Cardiac muscle cell (in vitro differentiated cells and primary cell): ENCODE measurements around the gene GRAMD4. TPM values are rescaled to one million over a fixed set of nuclear protein-coding genes. Genes with fewer than 3 reads are reported as not detected.

Experiments
- DNase-seq, 2 donors: peaks; one replicate each; pipeline versions ENCODE4 v3.0.0 to v3.0.0-alpha.2; 2010 to 2017; ENCODE audit warnings: low read depth in 1 of 2, low spot score in 1 of 2
- H3K27ac ChIP-seq: fragments of 200-600 bp; sonication (generic); 2 replicates; pipeline ENCODE4 v1.5.1; 2016
- H3K27me3 ChIP-seq: fragments of 200-600 bp; sonication (generic); 2 replicates; pipeline ENCODE4 v1.6.0; 2016; ENCODE audit warnings: control low read depth
- H3K36me3 ChIP-seq: fragments of 200-600 bp; sonication (generic); 2 replicates; pipeline ENCODE4 v1.5.1; 2016; ENCODE audit warnings: control low read depth
- H3K4me1 ChIP-seq: fragments of 200-600 bp; sonication (generic); 2 replicates; pipeline ENCODE4 v1.8.1; 2017; ENCODE audit warnings: low read depth, mild to moderate bottlenecking, mixed run types
- H3K4me3 ChIP-seq: fragments of 200-600 bp; sonication (generic); 2 replicates; pipeline ENCODE4 v1.5.1; 2016; ENCODE audit warnings: mild to moderate bottlenecking
- H3K9me3 ChIP-seq: fragments of 200-600 bp; sonication (generic); 2 replicates; pipeline ENCODE4 v1.5.1; 2017; ENCODE audit warnings: low read depth, mild to moderate bottlenecking, control low read depth
- CTCF ChIP-seq: IDR thresholded peaks from 2 replicates; pipeline ENCODE4 v1.5.1; 2012; ENCODE audit warnings: low read depth, mild to moderate bottlenecking, low read length
- polyA plus RNA-seq: library from polyadenylated mRNA; unstranded; fragments of >200 nt; fragmentation: Nextera tagmentation; extraction: Ambion mirVana; gene quantifications from 2 replicates; pipeline ENCODE4 v1.2.1, GENCODE V29; 2016
- total RNA-seq: library from RNA; depleted of rRNA; stranded (reverse); fragments of >200 nt; gene quantifications from 2 replicates; pipeline ENCODE4 v1.2.3, GENCODE V29; 2016

The GRAMD4 gene
- total and polyA plus RNA-seq, 2 experiments from 2014 or later, result 49.3 to 51.8 TPM

DNA sequence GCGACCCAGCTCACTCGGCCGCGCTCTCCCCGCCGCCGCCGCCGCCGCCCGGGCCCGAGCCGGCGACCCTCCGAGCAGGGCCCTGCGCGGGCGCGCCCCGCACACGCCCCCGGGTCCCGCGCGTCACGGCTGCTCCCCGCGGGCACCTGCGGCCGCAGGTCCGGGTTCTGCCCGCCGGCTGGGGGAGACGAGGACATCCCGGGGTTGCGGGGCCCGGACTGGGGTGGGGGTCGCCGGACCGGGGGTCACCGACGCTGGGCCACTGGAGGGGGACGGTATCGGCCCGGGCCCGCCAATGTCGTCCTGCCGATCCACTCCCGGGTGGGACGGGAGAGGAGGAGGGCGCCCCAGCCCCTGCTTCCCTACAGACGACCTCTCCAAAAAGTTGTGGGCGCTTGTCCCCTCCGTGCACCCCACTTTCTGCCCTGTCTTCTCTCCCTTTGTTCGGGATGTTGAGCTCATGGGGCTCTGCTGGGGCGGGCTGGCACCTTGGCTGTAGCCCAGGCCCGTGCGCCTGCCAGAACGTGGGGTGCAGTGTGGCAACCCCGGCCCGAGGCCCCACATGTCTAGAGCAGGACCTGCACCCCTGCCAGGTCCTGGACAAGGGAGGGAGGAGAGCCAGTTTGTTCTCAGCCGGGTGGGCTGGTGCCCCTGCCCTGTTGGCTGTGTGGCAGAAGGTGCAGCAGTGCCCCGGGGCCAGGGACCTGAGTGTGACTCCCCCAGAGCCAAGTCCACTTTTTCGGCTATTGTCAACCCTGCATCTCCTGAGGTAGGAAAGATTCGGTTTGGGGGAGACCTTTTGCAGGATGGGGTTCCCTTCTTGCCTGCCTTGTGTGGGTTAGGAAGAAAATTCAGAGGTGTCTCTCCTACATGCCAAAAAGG, 42.6 kb upstream of the GRAMD4 start:
- no peak for TF ChIP-seq CTCF
- no peak for DNase-seq
- H3K27ac ChIP-seq, result peak overlapping the region; percentile 12
- H3K4me3 ChIP-seq, result peak overlapping the region; percentile 77
- no peaks in the 10 kb centered on the region for H3K27me3 ChIP-seq
- H3K9me3 ChIP-seq, result no peaks in the 10 kb centered on the region
- peaks cover 39% of the 10 kb centered on the region for H3K4me1 ChIP-seq
- no peaks in the 10 kb centered on the region for H3K36me3 ChIP-seq

GRCh38 chr22:46578251-46578823, 41.8 kb upstream of the GRAMD4 start:
- Histone ChIP-seq H3K27ac (peak overlapping the region; percentile 63), H3K4me1 (peaks cover 39% of the 10 kb centered on the region), H3K27me3 (no peaks in the 10 kb centered on the region), H3K4me3 (peak overlapping the region; percentile 77), H3K36me3 (no peaks in the 10 kb centered on the region), H3K9me3 (no peaks in the 10 kb centered on the region)
- no peak for DNase-seq
- no peak for TF ChIP-seq CTCF

GRCh38 chr22:46578824-46579561, 41.2 kb upstream of the GRAMD4 start:
- H3K9me3 ChIP-seq, result no peaks in the 10 kb centered on the region
- no peaks in the 10 kb centered on the region for H3K27me3 ChIP-seq
- peaks cover 39% of the 10 kb centered on the region for H3K4me1 ChIP-seq
- peak overlapping the region; percentile 63 for H3K27ac ChIP-seq
- peak in 1 of 2 donors; percentile 55 for DNase-seq
- no peaks in the 10 kb centered on the region for H3K36me3 ChIP-seq
- no peak for TF ChIP-seq CTCF
- no peak overlapping the region for H3K4me3 ChIP-seq

DNA sequence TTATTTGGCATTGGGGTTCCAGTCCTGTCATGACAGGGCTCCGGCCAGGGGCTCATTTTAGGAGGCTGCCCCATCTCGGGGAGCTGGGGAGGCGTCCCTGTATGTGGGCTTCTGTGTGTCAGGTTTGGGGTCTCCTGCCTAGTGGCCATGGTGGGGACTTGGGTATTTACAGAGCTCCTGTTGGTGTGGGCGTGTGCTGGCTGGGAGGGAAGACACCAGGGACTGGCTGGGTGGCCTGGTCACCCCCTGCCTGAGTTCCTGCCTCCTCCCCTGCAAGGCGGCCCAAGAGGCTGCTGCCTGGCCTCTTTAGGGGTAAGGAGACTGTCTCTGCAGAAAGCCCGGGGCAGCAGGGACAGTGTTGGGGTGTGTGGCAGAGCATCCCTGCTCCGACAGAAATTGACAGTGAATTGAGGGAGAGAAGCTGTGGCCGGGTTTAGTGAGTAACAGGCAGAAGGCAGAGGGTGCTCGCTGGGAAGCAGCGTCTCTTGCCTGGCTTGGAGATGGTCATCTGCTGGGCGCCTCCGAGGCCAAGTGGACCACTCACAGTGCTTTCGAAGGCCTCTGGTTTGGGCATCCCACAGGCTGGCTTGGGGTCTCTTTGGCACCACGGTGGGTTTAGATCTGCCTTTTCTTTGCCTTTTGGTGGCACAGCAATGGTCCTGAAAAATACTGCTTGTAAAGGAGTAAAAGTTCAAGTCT, 40.3 kb upstream of the GRAMD4 start:
- no peaks in the 10 kb centered on the region for H3K27me3 ChIP-seq
- no peak for TF ChIP-seq CTCF
- H3K27ac ChIP-seq, result peak overlapping the region; percentile 9
- no peak overlapping the region for H3K4me3 ChIP-seq
- H3K4me1 ChIP-seq, result peaks cover 46% of the 10 kb centered on the region
- H3K36me3 ChIP-seq, result no peaks in the 10 kb centered on the region
- H3K9me3 ChIP-seq, result no peaks in the 10 kb centered on the region
- no peak for DNase-seq

DNA sequence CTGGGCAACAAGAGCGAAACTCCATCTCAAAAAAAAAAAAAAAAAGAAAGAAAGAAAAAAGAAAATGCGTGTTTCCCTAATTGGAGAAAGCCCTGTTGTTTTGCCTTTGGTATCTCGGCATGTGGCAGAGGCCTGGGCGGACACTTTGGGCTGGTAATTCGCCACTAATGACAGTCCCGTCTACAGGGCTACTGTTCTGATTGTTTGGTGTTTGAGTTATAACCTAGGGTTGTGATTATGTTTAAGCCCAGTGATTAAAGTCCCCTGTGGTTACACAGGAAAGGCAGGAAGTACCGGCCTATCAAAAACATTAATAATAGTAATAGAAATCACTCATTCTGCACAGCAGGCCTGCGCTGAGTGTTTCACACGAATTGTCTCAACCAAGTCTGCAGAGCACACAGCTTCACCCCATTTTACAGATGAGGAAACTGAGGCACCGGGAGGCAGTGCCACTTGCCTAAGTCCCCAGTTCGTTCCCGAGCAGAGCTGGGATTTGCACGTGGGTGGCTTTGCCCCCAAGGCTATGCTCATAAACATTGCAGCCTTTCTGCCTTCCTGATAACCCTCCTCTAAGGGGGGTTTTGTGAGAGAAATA, 39.1 kb upstream of the GRAMD4 start:
- Histone ChIP-seq H3K27ac (no peak overlapping the region), H3K36me3 (no peaks in the 10 kb centered on the region), H3K4me3 (no peak overlapping the region), H3K27me3 (no peaks in the 10 kb centered on the region), H3K9me3 (no peaks in the 10 kb centered on the region), H3K4me1 (peaks cover 40% of the 10 kb centered on the region)
- no peak for DNase-seq
- no peak for TF ChIP-seq CTCF
